ENCODE results near the gene HBG1. TPM values are rescaled to one million over a fixed set of nuclear protein-coding genes. Genes with fewer than 3 reads are reported as not detected.

The HBG1 gene
- total and polyA plus RNA-seq, 8 donors: 6.2 TPM; not detected in 7

- no peak for TF ChIP-seq EP300 (IDR thresholded peaks at IDR 0.05)
- Histone ChIP-seq H3K4me3 (no peak overlapping the region), H3K9me3 (peaks cover 0 to 4% (median 0%) of the 10 kb centered on the region in 4 donors)
These were observed 24.2 kb downstream of the HBG1 start for GRCh38 chr11:5225480-5225871.

DNA sequence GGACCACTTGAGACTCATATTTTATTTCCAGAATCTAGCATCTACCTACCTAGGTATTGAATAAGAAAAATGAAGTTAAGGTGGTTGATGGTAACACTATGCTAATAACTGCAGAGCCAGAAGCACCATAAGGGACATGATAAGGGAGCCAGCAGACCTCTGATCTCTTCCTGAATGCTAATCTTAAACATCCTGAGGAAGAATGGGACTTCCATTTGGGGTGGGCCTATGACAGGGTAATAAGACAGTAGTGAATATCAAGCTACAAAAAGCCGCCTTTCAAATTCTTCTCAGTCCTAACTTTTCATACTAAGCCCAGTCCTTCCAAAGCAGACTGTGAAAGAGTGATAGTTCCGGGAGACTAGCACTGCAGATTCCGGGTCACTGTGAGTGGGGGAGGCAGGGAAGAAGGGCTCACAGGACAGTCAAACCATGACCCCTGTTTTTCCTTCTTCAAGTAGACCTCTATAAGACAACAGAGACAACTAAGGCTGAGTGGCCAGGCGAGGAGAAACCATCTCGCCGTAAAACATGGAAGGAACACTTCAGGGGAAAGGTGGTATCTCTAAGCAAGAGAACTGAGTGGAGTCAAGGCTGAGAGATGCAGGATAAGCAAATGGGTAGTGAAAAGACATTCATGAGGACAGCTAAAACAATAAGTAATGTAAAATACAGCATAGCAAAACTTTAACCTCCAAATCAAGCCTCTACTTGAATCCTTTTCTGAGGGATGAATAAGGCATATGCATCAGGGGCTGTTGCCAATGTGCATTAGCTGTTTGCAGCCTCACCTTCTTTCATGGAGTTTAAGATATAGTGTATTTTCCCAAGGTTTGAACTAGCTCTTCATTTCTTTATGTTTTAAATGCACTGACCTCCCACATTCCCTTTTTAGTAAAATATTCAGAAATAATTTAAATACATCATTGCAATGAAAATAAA, 24.8 kb downstream of the HBG1 start:
- no peak overlapping the region for H3K4me3 ChIP-seq
- DNase-seq: no peak
- no peak overlapping the region for H3K27ac ChIP-seq
- intact Hi-C loops (cut with DNase I; ENCODE audit: low total_unique reads): no loop called here
- 74 to 85% (median 79%) methylated on average over 6 of the region's 6 CpGs for WGBS, 5 donors
- TF ChIP-seq EP300 (IDR thresholded peaks at IDR 0.05): no peak
- TF ChIP-seq, protein P1, sequence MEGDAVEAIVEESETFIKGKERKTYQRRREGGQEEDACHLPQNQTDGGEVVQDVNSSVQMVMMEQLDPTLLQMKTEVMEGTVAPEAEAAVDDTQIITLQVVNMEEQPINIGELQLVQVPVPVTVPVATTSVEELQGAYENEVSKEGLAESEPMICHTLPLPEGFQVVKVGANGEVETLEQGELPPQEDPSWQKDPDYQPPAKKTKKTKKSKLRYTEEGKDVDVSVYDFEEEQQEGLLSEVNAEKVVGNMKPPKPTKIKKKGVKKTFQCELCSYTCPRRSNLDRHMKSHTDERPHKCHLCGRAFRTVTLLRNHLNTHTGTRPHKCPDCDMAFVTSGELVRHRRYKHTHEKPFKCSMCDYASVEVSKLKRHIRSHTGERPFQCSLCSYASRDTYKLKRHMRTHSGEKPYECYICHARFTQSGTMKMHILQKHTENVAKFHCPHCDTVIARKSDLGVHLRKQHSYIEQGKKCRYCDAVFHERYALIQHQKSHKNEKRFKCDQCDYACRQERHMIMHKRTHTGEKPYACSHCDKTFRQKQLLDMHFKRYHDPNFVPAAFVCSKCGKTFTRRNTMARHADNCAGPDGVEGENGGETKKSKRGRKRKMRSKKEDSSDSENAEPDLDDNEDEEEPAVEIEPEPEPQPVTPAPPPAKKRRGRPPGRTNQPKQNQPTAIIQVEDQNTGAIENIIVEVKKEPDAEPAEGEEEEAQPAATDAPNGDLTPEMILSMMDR (IDR thresholded peaks at IDR 0.05): no peak
- no peak for TF ChIP-seq POLR2A (IDR thresholded peaks at IDR 0.05)
- TF ChIP-seq POLR2AphosphoS5 (IDR thresholded peaks at IDR 0.05): no peak
- peaks cover 0 to 4% (median 0%) of the 10 kb centered on the region in 4 donors for H3K9me3 ChIP-seq
- H3K4me1 ChIP-seq: no peaks in the 10 kb centered on the region
- no peaks in the 10 kb centered on the region for H3K36me3 ChIP-seq
- H3K27me3 ChIP-seq: no peaks in the 10 kb centered on the region

More at GRCh38 chr11:5225480-5225871, 24.2 kb downstream of the HBG1 start:
- no peak for DNase-seq
- Histone ChIP-seq H3K27me3 (no peaks in the 10 kb centered on the region), H3K27ac (no peak overlapping the region), H3K4me1 (no peaks in the 10 kb centered on the region), H3K36me3 (no peaks in the 10 kb centered on the region)
- WGBS, 5 donors: 48 to 59% (median 54%) methylated on average over 2 of the region's 2 CpGs
- intact Hi-C loops (cut with DNase I; ENCODE audit: low total_unique reads): no loop called here

GRCh38 chr11:5223686-5224085, 26.0 kb downstream of the HBG1 start:
- H3K27me3 ChIP-seq: no peaks in the 10 kb centered on the region
- TF ChIP-seq EP300 (IDR thresholded peaks at IDR 0.05) (no peak), POLR2AphosphoS5 (IDR thresholded peaks at IDR 0.05) (no peak), POLR2A (IDR thresholded peaks at IDR 0.05) (no peak)
- no peaks in the 10 kb centered on the region for H3K36me3 ChIP-seq
- peaks cover 0 to 4% (median 0%) of the 10 kb centered on the region in 4 donors for H3K9me3 ChIP-seq
- H3K4me3 ChIP-seq: no peak overlapping the region
- intact Hi-C loops (cut with DNase I; ENCODE audit: low total_unique reads): no loop called here
- WGBS, 5 donors: 62 to 79% (median 75%) methylated on average over 1 of the region's 1 CpG
- DNase-seq: no peak
- H3K27ac ChIP-seq: no peak overlapping the region
- no peaks in the 10 kb centered on the region for H3K4me1 ChIP-seq

DNA sequence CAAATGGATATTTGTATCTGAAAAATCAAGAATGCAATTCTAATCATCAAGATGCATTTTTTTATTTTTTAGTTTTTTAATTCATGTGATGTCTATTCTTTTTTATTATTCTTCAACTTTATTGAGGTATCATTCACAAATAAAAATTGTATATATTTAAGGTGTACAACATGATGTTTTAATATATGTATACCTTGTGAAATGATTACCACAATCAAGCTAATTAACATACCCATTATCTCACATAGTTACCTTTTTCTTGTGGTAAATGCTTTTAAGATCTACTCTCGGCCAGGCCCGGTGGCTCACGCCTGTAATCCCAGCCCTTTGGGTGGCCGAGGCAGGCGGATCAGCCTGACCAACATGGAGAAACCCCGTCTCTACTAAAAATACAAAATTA, 26.5 kb downstream of the HBG1 start:
- no peak for TF ChIP-seq POLR2A (IDR thresholded peaks at IDR 0.05)
- no peak for TF ChIP-seq EP300 (IDR thresholded peaks at IDR 0.05)
- TF ChIP-seq, protein P1 (IDR thresholded peaks at IDR 0.05): no peak
- TF ChIP-seq POLR2AphosphoS5 (IDR thresholded peaks at IDR 0.05): no peak
- Histone ChIP-seq H3K4me3 (no peak overlapping the region), H3K27me3 (no peaks in the 10 kb centered on the region), H3K4me1 (no peaks in the 10 kb centered on the region), H3K27ac (no peak overlapping the region), H3K36me3 (no peaks in the 10 kb centered on the region), H3K9me3 (peaks cover 0 to 4% (median 0%) of the 10 kb centered on the region in 4 donors)
- intact Hi-C loops (cut with DNase I; ENCODE audit: low total_unique reads): no loop called here
- DNase-seq: no peak
- 84 to 94% (median 91%) methylated on average over 4 to 6 of the region's 6 CpGs for WGBS, 5 donors

DNA sequence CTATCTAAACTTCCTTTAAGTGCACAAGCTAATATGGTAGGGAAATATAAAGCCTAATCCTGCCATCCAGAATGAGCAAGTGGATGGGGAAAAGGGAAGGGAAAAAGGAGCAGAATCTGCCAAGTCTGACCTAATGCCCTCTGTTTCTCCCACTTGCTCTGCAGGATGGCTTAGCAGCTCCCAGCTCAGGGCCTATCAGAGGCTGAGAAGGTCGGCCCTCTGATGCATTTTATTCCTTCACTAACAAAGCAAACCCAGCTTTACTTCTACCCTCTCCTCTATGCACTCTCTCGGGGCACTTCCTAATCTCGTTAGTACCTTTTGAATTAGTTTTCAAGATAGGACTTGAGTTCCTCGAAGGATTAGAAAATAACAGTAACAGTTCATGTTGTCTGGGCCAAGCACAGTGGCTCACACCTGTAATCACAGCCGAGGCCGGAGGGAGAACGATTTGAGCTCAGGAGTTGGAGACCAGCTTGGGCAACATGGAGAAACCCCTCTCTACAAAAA, 39.2 kb downstream of the HBG1 start:
- Histone ChIP-seq H3K4me1 (no peaks in the 10 kb centered on the region), H3K9me3 (no peaks in the 10 kb centered on the region), H3K4me3 (no peak overlapping the region), H3K27me3 (no peaks in the 10 kb centered on the region), H3K36me3 (no peaks in the 10 kb centered on the region), H3K27ac (no peak overlapping the region)
- 50 to 60% (median 54%) methylated on average over 7 of the region's 7 CpGs for WGBS, 5 donors
- no peak for DNase-seq
- intact Hi-C loops (cut with DNase I; ENCODE audit: low total_unique reads): no loop called here
- TF ChIP-seq, protein P1 (IDR thresholded peaks at IDR 0.05): no peak
- no peak for TF ChIP-seq POLR2AphosphoS5 (IDR thresholded peaks at IDR 0.05)
- TF ChIP-seq POLR2A (IDR thresholded peaks at IDR 0.05): no peak
- TF ChIP-seq EP300 (IDR thresholded peaks at IDR 0.05): no peak
